CD4-positive, alpha-beta T cell treated with Interleukin-17A for 1 hour (primary cell): Measurements from ENCODE around the gene GPR17.

Experiments
- DNase-seq: peaks from one replicate; pipeline ENCODE4 v3.0.0-alpha.2; 2020

Gene GPR17

DNA sequence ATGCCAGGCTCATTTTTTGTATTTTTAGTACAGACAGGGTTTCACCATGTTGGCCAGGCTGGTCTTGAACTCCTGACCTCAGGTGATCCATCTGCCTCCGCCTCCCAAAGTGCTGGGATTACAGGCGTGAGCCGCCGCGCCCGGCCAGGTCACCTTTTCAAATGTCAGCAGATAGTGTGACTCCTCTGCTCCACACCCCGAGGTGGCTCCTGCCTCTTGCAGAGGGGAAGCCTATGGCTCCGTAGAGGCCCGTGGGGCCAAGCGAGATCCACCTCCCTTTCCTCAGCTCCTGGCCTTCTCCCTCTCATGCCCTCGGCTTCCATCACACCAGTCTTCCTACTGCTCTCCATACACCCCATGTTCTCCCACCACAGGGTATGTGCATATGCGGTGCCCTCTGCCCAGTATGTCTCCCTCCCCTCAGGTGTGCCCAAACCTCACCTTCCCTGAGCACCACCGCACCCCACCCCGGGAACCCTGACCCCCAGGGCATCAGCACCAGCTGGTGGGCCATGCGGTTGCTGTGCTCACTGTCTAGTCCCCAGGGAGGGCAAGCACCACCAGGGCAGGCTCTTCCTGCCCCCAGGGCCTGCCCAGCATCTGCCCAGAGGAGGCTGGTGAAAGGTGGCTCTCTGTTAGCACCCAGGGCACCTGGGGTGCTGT, 10.7 kb downstream of the GPR17 start:
- no peak for DNase-seq

DNA sequence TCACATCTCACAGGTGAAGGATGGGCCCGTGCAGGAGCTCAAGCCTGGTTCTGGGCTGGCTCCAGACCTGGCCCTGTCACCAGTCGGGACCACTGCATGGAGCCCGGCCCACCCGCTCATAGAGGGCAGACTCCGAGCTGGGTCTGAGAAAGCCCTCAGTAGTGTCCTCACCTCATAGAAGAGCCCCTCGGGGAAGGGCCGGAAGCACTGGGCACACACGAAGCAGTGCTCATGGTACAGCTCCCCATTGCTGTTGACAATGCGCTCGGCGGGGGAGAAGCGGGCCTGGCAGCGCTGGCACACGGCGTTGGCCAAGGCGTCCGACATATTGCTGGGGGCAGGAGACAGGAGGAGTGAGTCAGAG, 11.3 kb downstream of the GPR17 start:
- no peak for DNase-seq

DNA sequence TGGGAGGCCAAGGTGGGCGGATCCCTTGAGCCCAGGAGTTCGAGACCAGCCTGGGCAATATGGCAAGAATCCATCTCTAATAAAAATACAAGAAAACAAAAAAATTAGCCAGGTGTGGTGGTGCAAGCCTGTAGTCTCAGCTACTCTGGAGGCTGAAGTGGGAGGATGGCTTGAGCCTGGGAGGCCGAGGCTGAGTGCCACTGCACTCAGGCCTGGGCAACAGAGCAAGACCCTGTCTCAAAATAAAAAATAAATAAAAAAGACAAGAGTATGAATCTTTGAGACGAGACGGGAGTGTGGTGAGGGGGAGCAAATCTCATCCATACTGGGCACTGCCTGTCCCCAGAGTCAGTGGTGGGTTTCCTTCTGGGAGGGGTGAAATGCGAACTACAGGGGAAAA, 12.2 kb downstream of the GPR17 start:
- DNase-seq, result no peak

DNA sequence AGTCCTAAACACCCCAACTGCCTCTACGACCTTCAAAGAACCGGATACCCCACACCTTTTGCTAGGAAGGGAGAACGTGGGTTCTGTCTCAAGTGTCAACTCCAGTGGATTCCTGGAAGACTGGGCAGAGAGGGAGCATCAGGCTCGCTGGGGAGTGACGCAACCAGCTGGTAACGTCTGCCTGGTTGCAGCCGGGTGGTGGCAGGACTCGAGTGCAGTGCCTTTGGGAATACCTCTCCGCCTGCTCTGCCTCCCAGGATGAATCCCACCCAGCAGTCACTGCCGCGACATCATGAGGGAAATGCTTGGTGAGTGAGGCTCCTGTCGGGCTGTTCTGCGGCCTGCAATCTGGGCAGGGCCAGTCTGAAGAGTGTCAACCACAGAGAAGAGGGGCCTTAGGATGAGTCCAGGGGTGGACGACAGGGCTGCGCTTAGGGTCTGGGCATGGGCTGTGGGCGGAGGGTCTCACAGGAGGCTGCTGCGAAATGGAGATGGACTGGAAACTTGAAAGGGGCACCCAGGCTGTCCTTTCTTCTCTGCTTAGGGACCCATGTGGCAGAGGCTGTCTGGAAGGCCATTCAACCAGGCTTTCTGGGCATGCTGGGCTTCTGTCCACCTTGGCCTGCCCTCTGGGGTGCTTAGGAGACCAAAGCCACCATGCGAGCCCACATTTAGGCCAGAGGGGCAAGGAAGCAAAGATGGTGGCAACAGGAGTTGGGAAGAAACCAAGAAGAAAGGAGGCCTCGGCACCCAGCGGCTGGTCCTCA, 12.9 kb downstream of the GPR17 start:
- DNase-seq, result no peak

DNA sequence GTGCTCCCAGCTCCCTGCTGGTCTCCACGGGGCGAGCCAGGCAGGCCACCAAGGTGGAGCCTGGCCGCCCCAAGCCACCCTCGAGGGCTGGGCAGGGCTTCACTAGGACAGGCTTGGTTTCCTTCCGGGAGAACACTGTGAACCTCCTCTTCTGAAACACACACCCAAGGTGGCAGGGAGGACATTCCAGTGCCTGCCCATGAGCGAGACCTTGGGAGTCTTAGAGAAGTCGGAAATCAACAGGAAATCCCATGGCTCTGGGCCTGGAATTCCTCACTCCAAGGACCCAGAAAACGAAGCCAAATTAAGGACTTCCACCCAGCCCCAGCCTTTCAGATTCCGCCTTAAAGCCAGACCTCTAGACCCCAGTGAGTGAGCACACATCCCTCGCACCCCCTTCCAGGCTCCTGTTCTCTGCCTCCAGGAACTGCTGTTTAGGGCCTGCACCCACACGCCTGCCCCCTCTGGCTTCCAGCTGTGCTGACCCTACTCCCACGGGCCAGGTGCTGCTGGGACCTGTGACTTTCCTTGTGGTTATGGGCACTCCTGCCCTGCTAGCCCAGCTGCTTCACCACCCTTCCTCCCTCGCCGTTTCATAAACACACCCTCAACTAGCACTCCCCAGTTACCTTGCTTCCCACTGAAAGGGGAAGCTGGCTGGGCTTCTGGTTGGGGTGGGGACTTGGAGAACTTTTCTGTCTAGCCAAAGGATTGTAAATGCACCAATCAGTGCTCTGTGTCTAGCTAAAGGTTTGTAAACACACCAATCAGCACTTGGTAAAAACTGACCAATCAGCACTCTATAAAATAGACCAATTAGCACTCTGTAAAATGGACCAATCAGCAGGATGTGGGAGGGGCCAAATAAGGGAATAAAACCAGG, 13.7 kb downstream of the GPR17 start:
- no peak for DNase-seq

DNA sequence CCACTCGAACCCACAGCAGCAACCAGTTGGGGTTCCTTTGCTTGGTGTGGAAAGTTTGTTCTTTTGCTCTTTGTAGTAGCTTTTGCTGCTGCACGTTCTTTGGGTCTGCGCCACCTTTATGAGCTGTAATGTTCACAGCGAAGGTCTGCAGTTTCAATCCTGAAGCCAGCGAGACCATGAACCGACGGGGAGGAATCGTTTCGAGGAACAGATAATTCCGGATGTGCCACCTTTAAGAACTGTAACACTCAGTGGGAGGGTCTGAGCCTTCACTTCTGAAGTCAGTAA, 14.3 kb downstream of the GPR17 start:
- DNase-seq, result no peak

DNA sequence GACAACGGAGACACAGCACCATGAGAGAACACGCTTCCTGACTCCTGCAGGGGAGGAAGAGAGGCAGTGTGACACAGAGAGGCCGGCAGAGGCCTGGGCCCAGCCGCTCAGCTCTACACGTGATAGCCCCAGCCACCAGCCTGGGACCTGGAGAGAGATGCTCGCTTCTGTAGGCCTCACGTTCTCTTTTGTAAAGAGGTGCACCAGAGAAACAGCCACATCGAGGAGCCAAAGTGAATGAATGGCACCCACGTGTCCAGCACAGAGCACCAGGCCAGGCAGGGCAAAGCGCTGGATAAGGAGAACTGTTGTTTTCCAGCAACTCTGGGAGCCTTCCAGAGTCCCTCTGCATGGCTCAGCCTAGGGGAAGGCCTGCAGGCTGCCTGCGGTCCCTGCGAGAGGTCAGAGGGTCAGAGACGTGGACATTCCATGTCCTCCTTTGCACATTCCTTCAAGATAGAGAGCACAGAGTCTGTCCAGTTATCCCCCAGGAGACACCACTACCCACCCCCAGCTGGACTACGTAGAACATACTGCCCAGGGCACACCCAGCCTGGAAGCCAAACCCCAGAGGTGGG, 15.2 kb downstream of the GPR17 start:
- no peak for DNase-seq

DNA sequence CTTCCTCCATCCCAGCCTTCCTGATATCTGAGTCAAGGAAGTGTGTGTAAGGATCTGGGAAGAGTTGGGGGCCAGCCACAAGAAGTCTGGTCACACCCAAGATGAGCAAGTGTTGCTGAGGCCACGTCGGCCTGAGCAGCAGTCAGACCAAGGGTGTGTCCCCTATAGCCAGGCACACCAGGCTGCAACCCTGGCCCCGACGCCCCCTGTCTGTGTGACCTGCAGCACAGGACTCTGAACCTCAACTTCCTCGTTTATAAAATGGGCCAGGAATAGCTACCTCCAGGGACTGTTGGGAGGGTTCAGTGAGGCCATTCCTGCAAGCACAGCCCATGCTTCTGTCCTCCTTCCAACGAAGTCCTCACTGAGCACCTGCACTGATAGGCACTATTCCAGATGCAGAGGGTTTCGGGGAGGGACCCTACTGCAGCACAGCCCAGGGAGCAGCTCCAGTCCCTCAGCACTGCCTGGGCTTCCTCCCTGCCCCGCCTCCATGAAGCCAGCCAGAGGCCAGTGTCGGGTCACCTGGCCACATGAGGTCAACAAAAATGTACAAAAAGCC, 16.1 kb downstream of the GPR17 start:
- DNase-seq, result no peak

DNA sequence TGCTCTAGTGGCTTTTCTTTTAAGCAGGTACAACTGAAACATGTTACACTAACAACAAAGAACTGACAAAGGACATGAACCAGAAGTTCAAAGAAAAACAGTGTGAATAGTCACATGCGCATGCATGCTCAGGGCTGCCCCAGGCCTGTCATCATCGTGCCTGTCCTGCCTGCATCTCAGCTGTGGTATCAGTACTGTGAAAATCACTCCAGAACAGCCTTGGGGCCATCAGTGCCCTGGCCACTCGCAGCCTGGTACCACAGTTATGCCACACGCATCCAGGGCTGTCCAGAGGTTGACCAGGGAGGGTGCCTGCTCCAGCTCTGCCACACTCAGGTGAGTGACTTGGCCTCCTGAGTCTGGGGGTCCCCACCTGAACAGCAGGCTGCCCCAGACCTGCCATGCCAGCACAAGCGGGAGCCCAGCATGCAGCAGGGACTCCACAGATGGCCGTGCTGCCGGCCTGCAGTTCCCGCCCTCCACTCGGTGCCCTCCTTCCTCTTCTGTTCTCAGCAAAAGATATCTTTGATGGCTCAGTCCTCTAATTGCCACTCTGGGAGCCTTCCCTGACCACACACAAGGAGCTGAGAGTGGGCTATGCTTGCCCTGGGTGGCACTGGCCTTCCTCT, 17.1 kb downstream of the GPR17 start:
- no peak for DNase-seq

DNA sequence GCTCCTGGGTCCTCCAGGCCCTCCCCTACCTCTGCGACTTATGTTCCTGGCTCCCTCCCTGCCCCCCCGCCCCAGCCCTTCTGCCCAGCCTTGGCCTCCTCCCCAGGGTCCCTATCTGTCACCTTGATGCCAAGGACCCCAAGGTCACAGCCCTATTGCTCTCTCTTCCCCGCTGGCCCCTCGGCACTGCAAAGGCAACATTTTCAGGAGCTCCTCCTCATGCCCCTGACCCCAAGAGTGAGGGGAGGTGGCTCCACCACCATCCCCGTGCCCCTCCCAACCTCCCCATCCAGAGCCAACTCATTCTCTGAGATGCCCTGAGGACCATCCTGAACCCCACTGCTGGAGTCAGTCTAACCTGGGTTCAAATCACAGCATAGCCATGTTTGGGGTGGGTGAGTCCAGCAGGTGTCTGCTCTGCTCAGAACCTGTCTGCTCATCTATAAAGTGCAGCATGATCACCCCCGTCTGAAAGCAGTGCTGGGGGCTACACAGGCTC, 17.7 kb downstream of the GPR17 start:
- DNase-seq, result no peak

DNA sequence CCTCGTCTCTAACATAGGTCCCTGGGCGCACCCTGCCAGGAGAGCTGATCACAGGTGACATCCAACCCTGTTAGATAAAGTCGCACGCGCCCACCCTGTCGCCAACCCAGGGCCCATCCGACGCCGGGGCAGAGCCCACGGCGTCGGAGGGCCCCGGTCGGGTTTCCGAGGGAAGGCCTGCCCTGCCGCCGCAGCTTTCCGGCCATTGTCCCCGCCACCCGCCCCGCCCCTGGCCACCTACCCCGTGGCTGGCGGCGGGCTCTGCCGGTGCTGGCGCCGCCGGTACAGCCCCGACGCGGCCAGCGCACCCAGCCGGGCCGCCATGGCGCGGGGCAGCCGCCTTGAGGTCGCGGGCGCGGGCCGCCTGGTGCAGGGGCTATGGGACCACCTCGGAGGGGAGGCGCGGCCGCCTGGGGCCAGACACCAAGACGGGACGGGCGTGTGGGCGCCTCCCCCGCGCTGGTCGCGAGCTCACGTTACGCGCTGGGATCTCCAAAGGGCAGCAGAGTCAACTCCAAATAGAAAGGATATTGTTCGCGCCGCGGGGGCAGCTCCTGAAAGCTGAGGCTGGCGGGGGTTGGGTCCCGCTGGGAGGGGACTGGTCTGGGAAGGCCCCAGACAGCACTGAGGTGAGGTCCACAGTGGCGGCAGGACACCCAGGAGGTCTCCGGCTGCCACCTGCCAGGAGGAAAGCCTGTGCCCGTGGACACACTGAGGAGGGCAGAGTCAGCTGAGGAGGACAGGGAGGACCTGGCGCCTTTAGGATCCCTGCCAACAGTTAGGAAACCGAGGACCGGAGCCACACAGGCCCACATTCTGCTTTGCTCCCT, 18.3 kb downstream of the GPR17 start:
- DNase-seq, result no peak

DNA sequence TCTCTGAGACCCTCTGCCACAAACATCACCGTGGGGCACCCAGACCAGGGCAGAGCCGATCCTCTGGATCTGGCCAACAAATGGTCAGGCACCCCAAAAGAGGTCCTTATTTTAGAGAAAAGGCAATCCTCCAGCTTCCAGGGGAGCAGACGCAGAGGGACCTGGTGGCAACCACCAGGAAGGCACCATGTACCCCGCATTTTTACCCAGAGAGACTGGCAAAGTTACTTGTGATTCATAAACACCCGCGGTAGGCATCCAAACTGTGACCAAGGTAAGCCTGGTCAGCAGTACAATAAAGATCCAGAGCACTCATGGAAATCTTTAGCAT, 18.9 kb downstream of the GPR17 start:
- no peak for DNase-seq

DNA sequence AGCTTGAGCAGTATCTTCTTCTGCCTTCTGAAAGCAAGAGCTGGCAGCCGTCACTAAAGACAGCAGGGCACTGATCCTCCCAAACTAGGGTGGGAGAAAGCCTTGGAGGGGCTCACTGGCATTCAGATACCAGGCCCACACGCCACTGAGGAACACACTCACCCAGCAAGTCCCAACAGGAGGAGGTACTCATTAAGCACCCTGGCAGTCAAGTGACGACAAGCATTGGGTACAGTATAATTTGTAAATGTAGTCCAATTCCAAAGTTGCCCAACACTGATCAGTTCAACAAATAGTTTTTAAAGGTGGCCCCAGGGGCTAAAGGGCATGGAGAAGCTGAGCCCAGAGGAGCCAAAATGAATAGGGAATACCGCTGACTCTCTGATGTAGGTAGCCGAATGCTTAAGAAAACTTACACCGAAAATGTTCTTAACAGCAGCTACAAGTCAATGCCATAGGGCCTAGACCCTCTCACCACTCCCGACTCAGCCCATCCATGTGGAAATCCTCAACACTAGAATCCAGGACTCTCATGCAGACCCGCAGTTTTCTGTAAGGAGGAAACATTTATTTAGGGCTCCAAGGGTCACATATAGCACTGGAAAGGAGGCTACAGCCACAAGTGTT, 19.4 kb downstream of the GPR17 start:
- no peak for DNase-seq

DNA sequence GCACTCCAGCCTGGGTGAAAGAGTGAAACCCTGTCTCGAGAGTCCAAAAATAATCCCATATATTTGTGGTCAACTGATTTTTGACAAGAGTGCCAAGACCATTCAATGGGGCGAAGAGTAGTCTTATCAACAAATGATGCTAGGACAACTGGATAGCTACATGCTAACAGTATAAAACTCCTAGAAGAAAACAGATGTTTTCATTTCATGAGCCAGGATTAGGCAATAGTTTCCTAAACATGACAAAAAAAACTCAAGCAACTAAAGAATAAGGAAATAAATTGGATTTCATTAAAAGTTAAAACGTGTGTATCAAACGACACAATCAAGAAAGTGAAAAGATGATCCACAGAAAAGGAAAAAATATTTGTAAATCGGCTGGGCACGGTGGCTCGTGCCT, 23.1 kb downstream of the GPR17 start:
- DNase-seq, result no peak

DNA sequence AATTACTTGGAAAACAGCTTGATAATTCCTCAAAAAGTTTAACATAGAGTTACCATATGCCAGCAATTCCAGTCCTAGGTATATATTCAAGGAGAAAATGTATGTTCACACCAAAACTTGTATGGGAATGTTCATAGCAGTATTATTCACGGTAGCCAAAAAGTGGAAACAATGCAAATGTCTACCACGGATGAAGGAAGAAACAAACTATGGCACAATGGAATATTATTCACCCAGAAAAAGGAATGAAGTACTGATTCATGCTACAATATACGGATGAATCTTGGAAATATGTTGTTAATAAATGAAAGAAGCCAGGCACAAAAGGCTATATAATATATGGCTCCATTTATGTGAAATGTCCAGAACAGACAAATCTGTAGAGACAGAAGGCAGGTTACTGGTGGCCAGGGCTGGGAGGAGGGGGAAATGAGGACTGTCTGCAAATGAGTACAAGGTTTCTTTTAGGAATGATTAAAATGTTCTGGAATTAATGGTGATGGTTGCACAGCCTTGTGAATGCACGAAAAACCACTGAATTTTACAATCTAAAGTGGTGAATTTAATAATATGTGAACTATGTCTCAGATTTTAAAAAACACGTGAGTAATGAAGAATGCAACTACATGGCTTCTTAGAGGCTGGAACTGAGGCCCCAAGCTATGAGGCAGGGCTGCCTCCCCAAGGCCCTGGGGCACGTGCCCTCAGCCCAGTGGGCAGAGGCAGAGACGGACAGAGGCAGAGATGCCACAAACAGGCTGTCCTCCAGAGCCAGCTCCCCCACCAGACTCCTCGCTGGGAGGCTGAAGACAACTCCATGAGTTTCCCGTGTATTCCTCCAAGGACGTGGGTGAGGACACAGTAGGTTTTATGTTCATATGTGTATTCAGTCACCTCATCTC, 24.4 kb downstream of the GPR17 start:
- DNase-seq, result no peak

DNA sequence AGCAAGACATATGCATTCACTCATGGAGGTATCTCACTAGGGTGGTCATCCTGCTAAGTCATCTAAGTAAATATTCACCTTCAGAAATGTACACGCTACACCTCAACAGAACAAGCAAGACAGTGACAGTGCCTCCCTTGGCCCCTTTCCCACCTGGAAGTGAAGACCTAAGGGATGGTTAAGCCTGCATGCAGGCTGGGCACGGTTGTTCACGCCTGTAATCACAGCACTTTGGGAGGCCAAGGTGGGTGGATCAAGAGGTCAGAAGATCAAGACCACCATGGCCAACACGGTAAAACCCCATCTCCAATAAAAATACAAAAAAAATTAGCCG, 25.0 kb downstream of the GPR17 start:
- no peak for DNase-seq

DNA sequence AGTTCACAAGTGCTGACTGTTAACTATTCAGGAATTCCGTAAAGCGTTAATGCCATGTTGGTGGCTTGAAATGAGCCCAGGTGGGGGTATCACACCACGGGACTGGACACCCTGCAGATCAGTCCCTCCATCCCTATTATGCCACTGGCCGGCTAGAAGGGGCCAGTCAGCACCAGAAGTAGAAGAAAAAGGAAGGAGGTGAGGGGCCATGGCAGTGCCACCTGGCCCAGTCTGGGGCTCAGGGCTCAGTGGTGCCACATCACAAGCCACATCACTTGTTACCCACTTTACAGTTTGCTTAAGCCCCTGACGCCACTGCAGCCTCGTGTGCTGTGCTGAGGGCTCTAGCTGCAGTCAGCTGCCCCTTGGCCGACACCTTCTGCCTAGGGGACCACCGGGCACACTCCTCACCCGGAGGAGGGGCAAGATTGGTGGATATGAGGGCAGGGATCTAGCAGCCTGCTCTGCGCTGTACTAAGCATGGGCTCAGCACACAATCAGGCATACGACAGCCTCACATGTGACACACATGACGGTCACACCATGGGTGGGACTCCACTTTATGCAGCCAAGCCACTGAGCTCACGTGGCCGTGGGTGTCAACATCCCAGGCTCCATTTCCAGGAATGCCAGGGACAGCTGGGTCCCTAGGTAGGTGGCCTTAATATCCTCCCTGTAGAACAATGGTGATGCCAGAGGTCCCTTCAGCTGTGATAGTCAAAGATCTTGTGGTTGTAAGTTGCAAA, 25.8 kb downstream of the GPR17 start:
- DNase-seq, result no peak

DNA sequence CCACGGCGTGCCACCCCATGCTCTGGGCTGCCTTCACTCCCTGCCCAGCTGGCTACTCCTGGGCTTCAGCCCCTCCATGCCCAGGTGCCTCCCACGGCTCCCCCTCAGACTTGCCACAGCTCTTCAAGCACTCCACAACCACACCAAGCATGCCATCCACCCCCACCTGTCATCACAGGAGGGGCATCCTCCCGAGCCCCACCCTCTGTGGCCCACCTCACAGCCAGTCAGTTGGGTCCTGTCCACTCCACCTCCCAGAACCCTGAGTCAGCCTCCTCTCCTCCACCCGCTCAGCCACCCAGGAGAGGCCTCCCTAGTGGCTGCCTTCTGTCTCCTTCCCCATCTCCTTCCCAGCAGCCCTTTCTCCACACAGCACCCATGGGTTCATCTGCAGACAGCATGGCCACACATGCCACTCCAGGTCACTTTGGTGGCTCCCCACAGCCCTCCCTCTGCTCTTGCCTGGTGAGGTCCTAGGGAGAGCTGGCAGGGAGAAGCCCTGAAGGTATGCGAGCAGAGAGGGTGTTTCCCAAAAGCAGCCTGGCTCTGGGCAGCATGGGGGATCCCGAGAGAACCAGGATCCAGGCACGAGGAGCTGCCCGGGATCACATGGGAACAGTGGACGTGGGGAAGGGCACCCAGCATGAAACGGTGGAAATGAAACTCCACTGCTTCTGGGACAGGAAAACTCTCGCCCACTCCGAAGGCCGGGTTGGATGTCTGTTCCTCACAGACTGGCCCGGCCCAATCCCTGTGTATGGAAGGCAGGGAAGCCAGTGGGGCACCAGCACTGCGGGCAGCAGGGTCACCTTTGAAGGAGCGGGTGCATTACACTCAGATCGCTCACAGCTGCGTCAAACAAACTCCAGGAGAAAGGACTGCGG, 26.6 kb downstream of the GPR17 start:
- no peak for DNase-seq
